CD4-positive, alpha-beta T cell treated with Interleukin-15 for 1 hour (primary cell): ENCODE results near the gene ZNF821.
"Not testable (repeated sequence)": the region's sequence is repeated elsewhere in the genome, so short reads cannot be mapped to it uniquely, and the experiment has no call there.

Experiments
- DNase-seq: peaks from one replicate; pipeline ENCODE4 v3.0.0-alpha.2; 2020

Gene ZNF821

DNA sequence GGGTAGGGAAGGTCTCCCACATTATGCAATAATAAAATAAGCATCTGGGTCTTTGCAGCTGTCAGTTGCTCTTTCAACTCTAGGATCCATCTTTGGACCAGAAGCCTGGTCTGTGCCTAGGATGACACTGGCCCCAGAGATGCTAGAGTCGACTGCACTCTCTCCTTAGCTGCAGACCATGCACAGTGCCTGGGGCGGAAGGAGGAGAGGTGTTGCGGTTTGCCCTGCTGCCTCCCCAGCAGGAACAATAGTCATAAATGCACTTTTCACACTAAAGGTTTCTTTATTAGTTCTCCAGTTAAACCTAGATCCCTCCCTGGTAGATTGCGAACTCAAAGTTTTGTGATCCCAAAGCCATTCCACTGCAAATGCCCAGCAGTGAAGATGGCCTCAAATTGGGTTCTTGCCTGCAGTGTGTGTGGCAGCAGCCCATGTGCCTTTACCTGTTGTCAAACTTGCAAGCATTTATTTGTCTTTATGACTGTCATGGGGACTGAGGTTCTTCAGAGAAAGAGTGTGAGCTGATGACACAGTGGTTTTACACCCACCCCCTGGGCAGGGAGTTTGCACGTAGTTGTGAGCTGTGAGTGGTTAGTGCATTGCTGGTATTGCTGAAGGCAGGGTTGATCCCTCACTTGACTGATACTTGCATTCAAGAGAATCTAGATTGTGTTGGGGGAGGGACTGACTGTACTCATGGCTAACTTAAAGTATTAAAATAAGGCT is 27.9 kb downstream of the ZNF821 start:
- DNase-seq: peak; percentile 34

DNA sequence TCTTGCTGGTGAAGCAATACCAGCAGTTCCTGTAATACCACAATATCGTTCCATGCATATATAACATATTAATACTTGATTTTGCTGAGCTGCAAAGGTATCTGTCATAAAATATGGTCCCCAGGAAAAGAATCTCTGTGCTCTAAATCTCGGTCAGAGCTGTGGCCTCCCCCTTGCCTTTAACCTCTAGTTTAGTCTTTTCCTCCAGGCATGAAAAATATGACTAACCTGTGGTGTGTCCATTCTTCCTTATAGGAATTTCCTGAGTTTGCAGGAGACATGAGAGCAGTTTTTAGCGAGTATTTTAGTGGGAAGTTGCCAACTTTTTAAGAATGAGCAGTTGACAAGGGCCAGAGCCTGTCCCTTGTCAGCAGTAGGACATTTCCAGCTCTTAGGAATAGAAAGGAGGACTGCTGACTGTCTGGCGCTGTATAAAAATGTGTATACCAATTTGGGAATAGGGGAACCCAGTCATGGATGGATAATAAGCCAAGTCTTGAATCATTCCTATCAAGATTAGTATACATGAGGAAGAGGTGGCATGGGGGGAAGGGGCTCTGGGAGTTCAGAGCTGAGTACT is 29.5 kb downstream of the ZNF821 start:
- DNase-seq: no peak

DNA sequence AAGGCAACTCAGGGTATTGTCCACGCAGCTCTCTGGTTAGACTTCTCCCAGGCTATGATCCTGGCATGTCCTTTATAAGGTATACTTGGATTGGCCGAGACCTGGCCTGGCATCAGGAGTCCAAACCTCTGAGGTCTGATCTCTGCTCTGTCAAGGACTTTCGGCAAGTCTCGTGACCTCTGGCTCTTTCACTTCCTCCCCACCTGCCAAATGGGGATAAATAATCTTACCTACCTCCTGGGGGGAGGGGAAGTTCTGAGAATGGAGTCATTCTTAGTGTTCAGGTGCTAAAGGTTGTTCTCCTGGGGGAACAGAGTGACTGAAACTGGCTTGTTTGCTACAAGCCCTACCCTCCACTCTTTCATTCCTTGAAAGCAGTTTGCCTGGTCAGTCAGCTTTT is 30.6 kb downstream of the ZNF821 start:
- DNase-seq: peak; percentile 33

DNA sequence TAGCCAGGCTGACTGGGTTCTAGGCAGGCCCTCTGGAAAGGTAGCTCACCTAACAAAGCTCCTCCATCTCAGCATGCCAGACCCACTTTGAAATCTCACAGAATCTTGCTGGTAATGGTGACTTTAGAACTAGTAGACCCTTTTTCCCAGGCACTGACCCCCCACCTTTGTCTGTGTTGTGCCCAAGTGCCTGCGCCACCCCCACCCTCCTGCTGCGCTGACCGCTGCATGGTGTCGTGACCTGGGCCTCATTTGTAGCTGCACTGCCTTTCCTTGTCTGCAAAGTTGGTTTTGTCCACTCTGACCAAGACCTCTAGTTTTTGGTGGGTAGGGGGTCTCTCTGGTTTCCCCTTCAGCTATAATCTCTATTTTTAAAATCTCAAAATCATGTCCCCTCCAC is 31.4 kb downstream of the ZNF821 start:
- DNase-seq: no peak

DNA sequence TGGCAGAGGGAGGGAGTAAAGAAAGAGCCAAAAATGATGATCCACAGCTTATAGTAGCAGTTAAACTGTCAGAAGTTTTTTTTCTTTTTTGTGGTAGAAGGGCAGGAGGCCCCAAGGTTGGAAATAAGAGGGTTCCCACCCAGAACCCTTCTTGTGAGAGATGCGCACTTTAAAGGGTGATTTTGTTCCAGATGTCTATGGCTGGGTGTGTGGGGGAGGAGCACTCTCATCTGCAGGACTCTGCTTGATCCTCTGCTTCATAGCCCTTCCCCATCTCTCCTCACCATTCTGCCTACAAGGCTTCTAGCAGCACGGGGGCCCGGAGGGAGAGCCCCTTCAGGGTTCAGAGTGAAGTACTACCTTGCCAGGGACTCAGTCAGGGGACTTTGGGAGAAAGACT is 31.8 kb downstream of the ZNF821 start:
- DNase-seq: no peak

DNA sequence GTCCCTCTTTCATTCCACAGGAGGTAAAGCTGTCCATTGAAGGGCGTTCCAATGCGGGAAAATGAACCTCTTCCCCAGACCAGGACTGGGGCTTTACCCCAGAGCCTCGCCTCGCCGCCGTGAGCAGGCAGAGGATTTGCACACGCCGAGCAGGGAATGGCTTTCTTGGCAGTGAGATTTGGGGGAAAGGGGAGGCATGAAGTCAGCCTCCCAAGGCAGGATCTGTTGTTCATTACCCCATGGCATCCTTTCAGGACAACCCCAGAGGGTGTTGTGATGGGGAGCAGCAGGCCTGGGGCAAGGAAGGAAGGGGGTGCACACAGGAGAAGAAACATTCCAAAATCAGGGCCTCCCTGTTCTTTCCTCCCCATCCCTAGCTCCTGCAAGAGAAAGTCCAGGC is 32.2 kb downstream of the ZNF821 start:
- DNase-seq: no peak

DNA sequence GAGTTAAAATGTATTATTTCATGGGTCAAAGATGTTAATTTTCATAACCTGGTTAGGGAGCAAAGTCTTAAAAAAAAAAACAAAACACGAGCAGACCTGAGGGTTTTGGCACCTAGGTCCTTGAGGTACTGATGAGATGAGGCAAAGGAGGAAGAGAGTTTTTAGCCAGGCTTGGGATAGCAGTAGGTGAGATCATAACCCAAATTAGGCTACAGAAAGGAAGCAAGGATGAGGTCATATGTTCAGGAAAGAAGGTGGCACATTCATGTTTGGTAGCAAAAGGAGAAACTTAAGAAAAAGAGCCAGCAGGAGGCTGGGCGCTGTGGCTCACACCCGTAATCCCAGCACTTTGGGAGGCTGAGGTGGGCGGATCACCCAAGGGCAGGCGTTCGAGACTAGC is 35.4 kb downstream of the ZNF821 start:
- no peak for DNase-seq

DNA sequence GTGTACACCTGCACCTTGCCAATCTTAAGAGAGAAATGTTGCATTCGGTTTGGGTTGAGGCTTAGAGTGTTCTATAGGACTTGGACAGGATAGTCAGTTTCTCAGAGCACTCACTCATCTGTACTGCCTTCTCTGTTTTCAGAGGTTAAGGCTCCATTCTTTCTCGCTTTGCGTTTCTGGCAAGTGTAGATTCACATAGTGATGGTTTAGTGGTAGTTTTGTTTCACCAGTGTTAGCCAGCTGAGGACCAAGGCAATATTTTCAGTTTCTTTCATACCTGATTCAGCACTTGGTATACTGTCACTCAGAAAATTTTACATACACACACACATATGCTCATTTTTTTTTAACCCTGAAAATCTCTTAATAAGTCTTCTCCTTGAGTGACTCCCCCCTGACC is 36.9 kb downstream of the ZNF821 start:
- no peak for DNase-seq

DNA sequence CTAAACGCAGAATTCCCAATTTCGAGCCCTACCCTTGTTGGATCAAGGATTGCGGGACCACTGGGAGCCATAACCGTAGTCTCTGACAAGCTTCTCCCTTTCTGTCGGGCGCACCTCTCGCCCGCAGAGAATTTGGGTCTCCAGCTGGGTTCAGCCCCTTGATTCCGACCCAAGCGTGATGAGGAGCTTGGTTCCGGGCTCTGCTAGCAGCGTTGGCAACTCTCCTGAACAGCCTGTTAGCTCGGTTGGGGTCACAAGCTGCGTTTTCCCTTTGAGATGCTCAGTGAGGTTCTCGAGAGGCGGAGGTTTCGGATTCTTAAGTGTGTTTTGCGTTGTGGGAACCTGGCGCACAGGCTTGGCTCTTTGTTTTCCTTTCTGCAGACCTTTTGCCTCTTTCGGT is 37.6 kb downstream of the ZNF821 start:
- no peak for DNase-seq

DNA sequence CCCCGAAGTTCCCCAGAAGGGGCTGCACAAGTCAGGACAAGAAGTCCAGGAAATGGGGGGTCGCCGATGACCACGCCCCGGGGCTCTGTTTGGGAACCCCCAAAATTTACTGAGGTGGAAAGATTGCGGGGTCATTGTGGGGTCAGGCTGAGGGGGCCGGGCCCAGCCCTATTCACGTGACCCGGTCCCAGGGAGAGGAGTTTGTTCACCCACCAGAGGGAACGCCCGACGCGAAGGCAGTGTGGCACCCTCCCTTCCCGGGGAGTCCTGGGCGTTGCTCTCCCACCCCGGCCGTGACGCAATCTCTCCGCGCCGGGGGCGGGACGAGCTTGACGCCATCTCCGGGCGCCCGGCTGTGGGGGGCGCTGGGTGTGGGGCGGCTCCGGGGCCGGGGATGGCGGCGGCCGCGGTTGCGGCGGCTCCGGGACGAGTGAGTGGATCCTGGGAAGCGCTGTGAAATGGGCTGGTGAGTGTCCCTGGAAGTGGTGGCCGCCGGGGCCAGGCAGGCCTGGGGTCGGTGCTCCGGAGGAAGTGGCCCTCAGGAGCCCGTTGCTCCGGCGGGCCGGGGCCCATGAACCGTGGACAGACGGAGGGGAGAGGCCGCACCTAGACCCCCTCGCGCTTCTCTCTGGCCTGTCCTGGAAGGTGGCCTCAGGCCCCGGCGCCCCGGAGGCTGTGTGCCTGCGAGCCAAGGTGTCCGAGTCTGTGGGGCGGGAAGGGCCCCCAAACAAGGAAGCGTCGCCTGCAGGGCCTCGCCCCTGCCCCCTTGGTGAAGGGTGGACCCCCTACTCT is 38.1 kb downstream of the ZNF821 start, which contains the start of gene ATXN1L:
ATXN1L (plus strand) TSS at position 338 of the 792 bp plus-strand sequence. CDS start 3,765 bp downstream, outside the sequence.
- DNase-seq: peak; percentile 95

DNA sequence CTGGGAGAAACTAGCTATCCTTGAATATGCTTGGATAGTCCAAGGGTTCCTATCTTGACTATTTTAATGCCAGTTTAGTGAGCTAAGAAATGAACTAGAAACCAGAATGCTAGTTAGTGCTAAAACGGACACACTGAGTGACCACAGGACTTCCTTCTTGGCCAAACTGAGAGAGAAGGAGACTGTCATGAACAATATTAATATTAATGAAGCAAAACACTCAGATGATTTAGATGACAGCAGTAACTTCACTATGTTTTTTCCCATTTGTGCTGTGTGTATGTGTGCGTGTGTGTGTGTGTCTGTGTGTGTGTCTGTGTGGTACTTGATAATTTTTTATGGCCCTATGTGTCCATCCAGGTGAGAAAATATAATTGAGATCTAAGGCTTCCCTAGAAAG is 40.4 kb downstream of the ZNF821 start:
- no peak for DNase-seq

DNA sequence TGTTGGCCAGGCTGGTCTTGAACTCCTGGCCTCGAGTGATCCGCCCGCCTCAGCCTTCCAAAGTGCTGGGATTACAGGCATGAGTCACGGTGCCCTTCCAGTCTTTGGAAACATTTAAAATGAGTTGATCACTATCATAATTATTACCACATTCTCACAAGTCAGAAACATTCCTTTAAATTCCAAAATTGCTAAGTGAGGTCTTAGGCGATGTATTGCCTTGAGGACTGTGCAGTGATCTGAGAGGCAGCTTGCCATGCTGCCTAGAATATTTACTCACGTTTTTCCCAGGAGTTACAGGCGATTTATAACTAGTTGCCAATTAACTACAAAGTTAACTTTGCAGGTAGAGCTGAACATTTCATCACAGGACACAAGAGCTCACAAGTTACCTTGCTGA is 43.9 kb downstream of the ZNF821 start:
- no peak for DNase-seq

DNA sequence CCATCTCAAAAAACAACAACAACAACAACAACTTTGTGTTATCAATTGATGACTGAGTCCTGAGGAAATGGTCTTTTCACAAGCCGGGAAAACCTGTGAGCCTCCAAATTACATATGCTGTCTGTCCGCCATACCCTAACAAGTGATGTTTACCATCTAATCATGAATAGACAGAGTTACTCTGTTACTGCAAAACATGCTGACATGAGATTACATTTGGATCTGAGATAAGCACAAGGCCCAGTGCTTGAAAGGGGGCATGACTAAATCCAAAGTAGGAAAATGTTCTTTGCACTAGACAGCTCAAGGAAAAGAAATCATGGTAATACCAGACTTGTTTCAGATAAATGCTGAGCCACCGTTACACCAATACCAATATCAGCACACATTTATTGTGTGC is 46.8 kb downstream of the ZNF821 start:
- DNase-seq: no peak

DNA sequence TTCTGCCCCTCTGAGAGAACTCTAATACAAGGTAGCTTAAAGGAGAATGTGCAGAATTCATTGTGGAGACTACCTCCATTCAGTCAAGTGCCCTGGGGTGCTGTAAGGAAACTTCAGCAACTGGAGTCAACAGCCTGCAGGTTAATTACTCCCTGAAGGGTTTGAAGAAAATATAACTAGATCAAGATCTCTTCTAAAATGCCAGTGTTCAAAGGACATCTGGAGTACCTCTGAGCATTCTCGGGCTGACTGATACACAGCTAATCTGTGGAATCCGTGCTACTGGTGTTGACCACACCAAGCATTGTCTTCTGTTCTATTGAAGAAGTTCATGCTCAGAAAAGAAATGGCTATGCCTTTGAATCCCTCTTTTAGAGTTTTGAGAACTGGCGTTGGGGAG is 49.7 kb downstream of the ZNF821 start:
- no peak for DNase-seq

DNA sequence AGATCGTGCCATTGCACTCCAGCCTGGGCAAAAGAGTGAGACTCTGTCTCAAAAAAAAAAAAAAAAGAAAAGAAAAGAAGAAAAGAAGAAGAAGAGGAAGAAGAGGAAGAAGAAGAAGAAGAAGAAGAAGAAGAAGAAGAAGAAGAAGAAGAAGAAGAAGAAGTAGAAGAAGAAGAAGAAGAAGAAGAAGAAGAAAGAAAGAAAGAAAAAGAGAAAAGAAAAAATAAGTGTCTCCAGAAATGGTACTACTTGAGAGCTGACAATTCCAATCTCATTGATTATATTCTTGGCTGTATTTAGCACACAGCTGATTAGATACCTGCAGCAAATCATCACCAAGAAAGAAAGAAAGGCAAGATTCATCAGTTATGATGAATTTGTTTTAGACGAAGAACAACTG is 51.9 kb downstream of the ZNF821 start:
- not testable (repeated sequence) for DNase-seq

DNA sequence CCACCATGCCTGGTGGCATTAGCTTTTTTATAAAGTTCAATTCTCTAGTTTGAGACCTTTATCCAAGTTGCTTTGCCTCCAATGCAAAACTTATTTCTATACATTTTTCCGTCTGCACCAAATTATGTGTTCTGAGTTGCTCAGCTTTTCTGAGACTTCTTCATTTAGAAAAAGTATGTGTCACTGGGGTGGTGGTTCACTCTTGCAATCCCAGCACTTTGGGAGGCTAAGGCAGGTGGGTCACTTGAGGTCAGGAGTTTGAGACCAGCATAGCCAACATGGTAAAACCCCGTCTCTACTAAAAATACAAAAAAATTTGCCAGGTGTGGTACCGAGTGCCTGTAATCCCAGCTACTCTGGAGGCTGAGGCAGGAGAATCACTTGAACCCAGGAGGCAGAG is 52.3 kb downstream of the ZNF821 start:
- DNase-seq: not testable (repeated sequence)

DNA sequence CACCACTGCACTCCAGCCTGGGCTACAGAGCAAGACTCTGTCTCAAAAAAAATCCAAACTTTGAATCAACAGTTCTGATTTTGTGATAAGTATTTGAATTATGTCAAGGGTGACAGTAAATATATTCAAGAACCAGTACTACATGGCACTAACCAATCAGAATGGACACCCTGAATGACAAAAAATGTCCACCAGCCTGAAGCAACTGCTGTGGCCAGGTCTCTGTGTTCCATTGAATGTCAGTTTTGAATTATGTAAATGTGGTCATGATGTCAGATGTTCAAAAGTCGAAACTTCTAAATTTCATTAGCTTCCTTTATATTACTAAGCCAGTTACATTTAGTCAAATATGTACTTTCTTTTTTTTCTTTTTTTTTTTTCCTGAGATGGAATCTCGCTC is 53.6 kb downstream of the ZNF821 start:
- no peak for DNase-seq

DNA sequence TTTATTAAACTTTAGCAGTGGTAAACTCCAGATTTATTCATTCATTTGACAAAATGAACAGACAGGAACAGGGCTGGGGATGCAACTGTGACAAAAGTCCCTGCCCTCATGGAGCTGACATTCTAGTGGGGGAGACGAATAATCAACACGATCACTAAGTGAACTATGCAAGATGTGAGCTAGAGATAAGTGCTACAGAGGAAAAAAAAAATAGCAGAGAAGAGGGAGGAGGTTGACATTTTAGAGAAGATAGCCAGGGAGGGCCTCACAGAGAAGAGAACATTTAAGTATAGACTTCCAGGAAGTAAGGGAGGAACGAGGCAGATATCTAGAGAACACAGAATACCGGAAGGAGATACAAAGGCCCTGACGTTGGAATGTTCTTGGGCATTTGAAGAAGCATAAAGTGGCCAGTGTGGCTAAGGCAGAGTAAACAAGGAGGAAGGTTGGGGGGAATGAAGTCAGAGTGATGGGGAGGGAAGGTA is 57.4 kb downstream of the ZNF821 start:
- no peak for DNase-seq

DNA sequence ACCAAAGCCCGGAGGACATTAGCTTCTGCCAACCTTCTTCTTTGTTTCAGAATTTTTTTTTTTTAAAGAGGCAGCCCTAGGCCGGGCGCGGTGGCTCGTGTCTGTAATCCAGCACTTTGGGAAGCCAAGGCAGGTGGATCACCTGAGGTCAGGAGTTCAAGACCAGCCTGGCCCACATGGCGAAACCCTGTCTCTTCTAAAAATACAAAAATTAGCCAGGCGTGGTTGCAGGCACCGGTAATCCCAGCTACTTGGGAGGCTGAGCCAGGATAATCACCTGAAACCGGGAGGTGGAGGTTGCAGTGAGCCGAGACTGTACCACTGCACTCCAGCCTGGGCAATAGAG is 66.9 kb downstream of the ZNF821 start:
- not testable (repeated sequence) for DNase-seq

DNA sequence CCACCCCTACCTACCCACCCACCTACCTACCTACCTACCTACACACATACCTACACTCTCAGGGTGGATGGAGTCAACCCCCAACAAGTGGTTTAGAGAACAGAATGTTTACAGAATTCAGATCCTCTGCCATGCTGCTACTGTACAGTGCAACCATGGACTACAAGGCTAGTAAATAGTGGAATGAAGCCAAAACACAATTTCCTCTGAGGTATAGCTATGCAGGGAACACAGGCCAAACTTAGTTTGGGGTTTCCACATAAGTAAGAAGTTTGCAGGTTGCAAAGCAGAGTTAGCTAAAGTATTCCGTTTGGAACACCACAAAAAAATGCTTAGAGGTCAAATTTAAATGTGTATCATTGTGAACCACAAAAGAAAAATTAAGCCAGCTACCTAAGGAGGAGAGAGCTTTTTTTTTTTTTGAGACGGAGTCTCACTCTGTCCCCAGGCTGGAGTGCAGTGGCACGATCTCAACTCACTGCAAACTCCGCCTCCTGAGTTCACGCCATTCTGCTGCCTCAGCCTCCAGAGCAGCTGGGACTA is 72.7 kb downstream of the ZNF821 start:
- no peak for DNase-seq

DNA sequence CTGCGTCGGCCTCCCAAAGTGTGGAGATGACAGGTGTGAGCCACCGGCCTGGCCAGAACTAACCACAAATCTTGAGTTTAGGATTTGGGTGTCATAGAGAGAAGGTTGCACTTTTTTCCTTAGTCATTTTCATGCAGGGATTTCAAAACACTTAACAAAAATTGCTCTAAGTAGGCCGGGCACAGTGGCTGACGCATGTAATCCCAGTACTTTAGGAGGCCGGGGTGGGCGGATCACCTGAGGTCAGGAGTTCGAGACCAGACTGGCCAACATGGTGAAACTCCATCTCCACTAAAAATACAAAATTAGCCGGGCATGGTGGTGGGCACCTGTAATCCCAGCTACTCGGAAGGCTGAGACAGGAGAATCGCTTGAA is 73.8 kb downstream of the ZNF821 start:
- DNase-seq: peak; percentile 28
